T-helper 17 cell (primary cell): Measurements from ENCODE around the gene CROCC2. TPM values are rescaled to one million over a fixed set of nuclear protein-coding genes. Genes with fewer than 3 reads are reported as not detected.
A peak's percentile ranks its signal among the peaks of the same experiment; 100 is the strongest.

Experiments used
- ATAC-seq: fragments of 150-1000 bp; cut with Tn5 transposase; 2 replicates; pipeline ENCODE4 v1.10.0; 2021; ENCODE audit warnings: mild to moderate bottlenecking, moderate library complexity
- DNase-seq, 3 donors: peaks; one replicate each; pipeline versions ENCODE4 v3.0.0 to v3.0.0-alpha.2; 2020 to 2021
- H3K9me3 ChIP-seq: one replicate; pipeline ENCODE4 v1.7.0; 2013; ENCODE audit warnings: low read length, mild to moderate bottlenecking; ENCODE audit not compliant: control insufficient read depth, poor library complexity, severe bottlenecking
- H3K27ac Mint-ChIP-seq: one replicate; pipeline ENCODE4 v1.8.0; 2022; ENCODE audit warnings: mild to moderate bottlenecking, moderate library complexity, mixed read lengths
- H3K27me3 Mint-ChIP-seq: one replicate; pipeline ENCODE4 v1.8.0; 2022; ENCODE audit warnings: mixed read lengths
- H3K36me3 Mint-ChIP-seq: one replicate; pipeline ENCODE4 v1.8.0; 2022; ENCODE audit warnings: low read depth, mixed read lengths
- H3K4me1 Mint-ChIP-seq: one replicate; pipeline ENCODE4 v1.8.0; 2022; ENCODE audit warnings: mild to moderate bottlenecking, mixed read lengths
- H3K4me3 Mint-ChIP-seq: one replicate; pipeline ENCODE4 v1.8.0; 2022; ENCODE audit warnings: mild to moderate bottlenecking, moderate library complexity, mixed read lengths
- total RNA-seq, 4 donors: library from RNA in 2 of 4; stranded (reverse) in 2 of 4; gene quantifications; one replicate each; pipeline ENCODE4 v1.2.3 and lab custom pipeline; 2022 to 2026

Gene CROCC2
- total RNA-seq, 2 donors from 2014 or later, result not detected

GRCh38 chr2:240921311-240921994 is 15.3 kb downstream of the CROCC2 start:
- peak in 1 of 3 donors; percentile 5 for DNase-seq
- no peaks in the 10 kb centered on the region for H3K9me3 ChIP-seq
- ATAC-seq, result no peak
- H3K27me3 Mint-ChIP-seq, result peaks cover 9% of the 10 kb centered on the region
- H3K36me3 Mint-ChIP-seq, result no peaks in the 10 kb centered on the region
- no peaks in the 10 kb centered on the region for H3K4me1 Mint-ChIP-seq
- H3K4me3 Mint-ChIP-seq, result no peak overlapping the region
- peak overlapping the region; percentile 43 for H3K27ac Mint-ChIP-seq

GRCh38 chr2:240921995-240922244 is 15.8 kb downstream of the CROCC2 start:
- peaks cover under 1% of the 10 kb centered on the region for H3K4me1 Mint-ChIP-seq
- no peak overlapping the region for H3K27ac Mint-ChIP-seq
- ATAC-seq (no peak), DNase-seq (peak in 2 of 3 donors; percentile 2 to 3)
- peaks cover 9% of the 10 kb centered on the region for H3K27me3 Mint-ChIP-seq
- H3K9me3 ChIP-seq, result no peaks in the 10 kb centered on the region
- no peak overlapping the region for H3K4me3 Mint-ChIP-seq
- H3K36me3 Mint-ChIP-seq, result no peaks in the 10 kb centered on the region

DNA sequence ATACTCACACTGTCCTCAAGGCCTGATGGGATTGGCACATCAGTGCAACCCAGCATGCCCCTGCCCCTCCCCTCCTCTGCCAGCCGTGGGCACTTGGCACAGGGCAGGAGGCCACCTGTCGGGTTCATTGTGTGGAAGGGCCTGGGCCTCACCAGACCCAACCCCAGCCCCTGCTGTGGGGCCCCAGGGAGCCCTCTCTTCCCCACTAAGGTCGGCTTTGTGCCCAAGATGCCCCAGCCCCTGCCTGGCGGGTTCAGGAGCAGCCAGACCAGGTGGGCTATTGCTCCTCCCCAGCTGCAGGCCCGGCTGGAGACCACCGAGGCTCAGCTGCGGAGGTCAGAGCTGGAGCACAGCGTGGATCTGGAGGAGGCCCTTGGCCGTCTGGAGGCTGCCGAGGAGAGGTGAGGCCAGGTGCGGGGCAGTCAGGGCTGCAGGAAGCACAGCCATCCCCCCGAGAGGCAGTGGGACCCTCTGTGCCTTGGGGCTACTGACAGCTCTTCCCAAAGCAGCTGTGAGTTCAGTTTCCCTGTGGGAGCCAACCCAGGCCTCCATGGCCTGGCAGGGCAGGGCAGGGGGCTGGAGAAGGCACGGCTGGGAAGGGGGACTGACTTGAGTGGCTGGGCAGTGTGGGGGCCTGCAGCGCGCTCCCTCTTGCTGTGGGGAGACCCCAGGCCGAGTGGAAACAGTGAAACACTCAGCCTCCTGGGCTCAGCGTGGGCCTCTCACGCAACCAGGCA is 16.3 kb downstream of the CROCC2 start:
- H3K36me3 Mint-ChIP-seq, result no peaks in the 10 kb centered on the region
- H3K4me1 Mint-ChIP-seq, result peaks cover 2% of the 10 kb centered on the region
- H3K27ac Mint-ChIP-seq, result no peak overlapping the region
- DNase-seq (peak; percentile 2 to 6 (median 6)), ATAC-seq (no peak)
- peaks cover 5% of the 10 kb centered on the region for H3K27me3 Mint-ChIP-seq
- no peak overlapping the region for H3K4me3 Mint-ChIP-seq
- no peaks in the 10 kb centered on the region for H3K9me3 ChIP-seq

- Mint-ChIP-seq H3K4me3 (no peak overlapping the region), H3K27me3 (peaks cover 7% of the 10 kb centered on the region), H3K27ac (no peak overlapping the region), H3K36me3 (no peaks in the 10 kb centered on the region), H3K4me1 (peaks cover 2% of the 10 kb centered on the region)
- no peaks in the 10 kb centered on the region for H3K9me3 ChIP-seq
- peak in 1 of 3 donors; percentile 6 for DNase-seq
- no peak for ATAC-seq
Measured at GRCh38 chr2:240922982-240923537, 16.9 kb downstream of the CROCC2 start.

GRCh38 chr2:240925191-240925567 is 19.0 kb downstream of the CROCC2 start:
- no peak overlapping the region for H3K4me3 Mint-ChIP-seq
- no peaks in the 10 kb centered on the region for H3K36me3 Mint-ChIP-seq
- DNase-seq, result peak in 1 of 3 donors; percentile 9
- H3K27me3 Mint-ChIP-seq, result peaks cover 13% of the 10 kb centered on the region
- H3K9me3 ChIP-seq, result no peaks in the 10 kb centered on the region
- H3K4me1 Mint-ChIP-seq, result peaks cover 2% of the 10 kb centered on the region
- ATAC-seq, result peak; percentile 77
- no peak overlapping the region for H3K27ac Mint-ChIP-seq

- Mint-ChIP-seq H3K27me3 (peaks cover 13% of the 10 kb centered on the region), H3K4me1 (peaks cover 2% of the 10 kb centered on the region), H3K4me3 (no peak overlapping the region), H3K36me3 (no peaks in the 10 kb centered on the region), H3K27ac (no peak overlapping the region)
- no peaks in the 10 kb centered on the region for H3K9me3 ChIP-seq
- peak in 2 of 3 donors; percentile 7 to 17 for DNase-seq
- ATAC-seq, result peak; percentile 23
Measured at GRCh38 chr2:240925568-240926515, 19.7 kb downstream of the CROCC2 start.

DNA sequence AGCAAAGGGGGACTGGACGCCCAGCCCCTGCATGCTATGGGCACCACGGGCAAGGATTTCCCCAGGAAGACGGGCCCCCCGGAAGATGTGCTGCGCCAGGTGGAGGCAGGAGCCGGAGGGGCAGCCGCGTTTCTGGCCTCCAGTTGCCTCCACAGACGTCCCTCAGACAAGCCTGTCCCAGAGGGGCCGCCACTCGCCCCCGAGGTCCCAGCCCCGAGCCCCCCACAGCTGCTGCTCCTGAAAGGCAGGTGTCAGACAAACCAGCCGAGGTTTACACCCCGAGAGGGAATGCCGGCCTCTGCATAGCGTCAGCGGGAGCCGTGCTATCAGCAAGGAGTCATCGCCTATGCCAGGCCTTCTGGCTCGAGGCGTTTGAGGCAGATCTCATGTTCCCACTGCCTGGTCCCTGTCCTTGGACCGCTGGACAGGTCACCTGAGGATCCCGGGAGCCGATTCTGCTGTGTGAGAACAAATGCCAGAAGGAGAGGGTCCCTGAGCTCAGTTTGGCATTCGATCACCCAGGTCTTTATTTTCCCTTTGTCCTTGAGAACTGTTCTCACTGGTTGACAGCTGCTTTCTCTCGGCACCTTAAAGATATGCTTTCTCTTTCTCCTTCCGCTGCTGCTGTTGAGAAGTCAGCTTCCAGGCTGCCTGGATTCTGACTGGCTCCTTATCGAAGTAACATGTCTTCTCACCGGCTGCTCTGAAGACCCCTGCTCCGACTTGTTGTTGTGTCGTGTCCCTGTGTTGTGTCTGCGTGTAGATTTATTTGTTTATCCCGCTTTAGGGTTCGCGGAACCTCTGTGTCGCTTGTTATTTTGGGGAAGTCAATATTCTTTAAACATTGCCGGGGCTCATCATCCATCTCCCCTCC is 20.6 kb downstream of the CROCC2 start:
- Mint-ChIP-seq H3K36me3 (no peaks in the 10 kb centered on the region), H3K27ac (no peak overlapping the region), H3K4me3 (peak overlapping the region; percentile 73), H3K4me1 (peaks cover 2% of the 10 kb centered on the region), H3K27me3 (peaks cover 18% of the 10 kb centered on the region)
- no peaks in the 10 kb centered on the region for H3K9me3 ChIP-seq
- ATAC-seq (no peak), DNase-seq (peak; percentile 2 to 8 (median 7))

DNA sequence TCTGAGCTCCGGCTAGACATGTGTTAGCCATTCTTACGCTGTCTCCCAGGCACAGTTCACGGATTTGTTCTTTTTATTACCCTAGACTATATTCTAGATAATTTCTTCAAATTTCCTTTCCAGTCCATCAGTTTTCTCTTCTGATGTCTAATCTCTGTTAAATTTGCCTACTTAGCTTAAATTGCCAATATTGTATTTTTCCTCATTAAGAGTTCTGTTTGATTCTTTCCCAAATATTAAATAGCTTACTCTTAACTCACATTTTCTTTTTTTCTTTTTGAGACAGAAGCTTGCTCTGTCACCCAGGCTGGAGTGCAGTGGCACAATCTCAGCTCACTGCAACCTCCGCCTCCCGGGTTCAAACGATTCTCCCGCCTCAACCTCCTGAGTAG is 21.2 kb downstream of the CROCC2 start:
- H3K9me3 ChIP-seq, result no peaks in the 10 kb centered on the region
- H3K4me1 Mint-ChIP-seq, result peaks cover 2% of the 10 kb centered on the region
- no peak overlapping the region for H3K27ac Mint-ChIP-seq
- peaks cover 22% of the 10 kb centered on the region for H3K27me3 Mint-ChIP-seq
- H3K4me3 Mint-ChIP-seq, result no peak overlapping the region
- H3K36me3 Mint-ChIP-seq, result no peaks in the 10 kb centered on the region
- no peak for DNase-seq
- ATAC-seq, result no peak

GRCh38 chr2:240928476-240929363 is 22.6 kb downstream of the CROCC2 start:
- DNase-seq (peak in 1 of 3 donors; percentile 4), ATAC-seq (no peak)
- Mint-ChIP-seq H3K4me3 (no peak overlapping the region), H3K4me1 (peaks cover 2% of the 10 kb centered on the region), H3K27me3 (peaks cover 22% of the 10 kb centered on the region), H3K27ac (no peak overlapping the region), H3K36me3 (no peaks in the 10 kb centered on the region)
- no peaks in the 10 kb centered on the region for H3K9me3 ChIP-seq

- peak in 2 of 3 donors; percentile 2 to 5 for DNase-seq
- H3K36me3 Mint-ChIP-seq, result no peaks in the 10 kb centered on the region
- ATAC-seq, result no peak
Measured at GRCh38 chr2:240929364-240930095, 23.4 kb downstream of the CROCC2 start.

GRCh38 chr2:240930096-240930630 is 24.0 kb downstream of the CROCC2 start:
- Mint-ChIP-seq H3K4me3 (no peak overlapping the region), H3K4me1 (peaks cover 2% of the 10 kb centered on the region), H3K27ac (no peak overlapping the region), H3K36me3 (no peaks in the 10 kb centered on the region), H3K27me3 (peaks cover 22% of the 10 kb centered on the region)
- no peaks in the 10 kb centered on the region for H3K9me3 ChIP-seq
- no peak for ATAC-seq
- DNase-seq, result peak in 2 of 3 donors; percentile 3 to 5

More at GRCh38 chr2:240929364-240930095, 23.4 kb downstream of the CROCC2 start:
- peaks cover 2% of the 10 kb centered on the region for H3K4me1 Mint-ChIP-seq
- H3K4me3 Mint-ChIP-seq, result no peak overlapping the region
- H3K27ac Mint-ChIP-seq, result no peak overlapping the region
- no peaks in the 10 kb centered on the region for H3K9me3 ChIP-seq
- H3K27me3 Mint-ChIP-seq, result peaks cover 22% of the 10 kb centered on the region
